RWPE1 (cell line): ENCODE data around the gene CUL5.
A peak's percentile ranks its signal among the peaks of the same experiment; 100 is the strongest.
"Not testable (repeated sequence)": the region's sequence is repeated elsewhere in the genome, so short reads cannot be mapped to it uniquely, and the experiment has no call there.

Source experiments
- CTCF ChIA-PET: fragments of 350-600 bp; sonication (Branson Sonifier 250); formaldehyde crosslinking; extraction: SDS; loops from one replicate; lab custom pipeline; 2021; lab: Yijun Ruan, JAX
- POLR2A ChIA-PET: fragments of 400-600 bp; formaldehyde crosslinking; extraction: SDS; loops from one replicate; lab custom pipeline; 2020; ENCODE audit warnings: antibody characterized with exemption; ENCODE audit not compliant: low non-redundant PET; lab: Yijun Ruan, JAX
- DNase-seq: peaks from one replicate; pipeline ENCODE4 v3.0.0; 2012; ENCODE audit warnings: low spot score
- H3K27ac ChIP-seq: fragments of 450-650 bp; 2 replicates; pipeline ENCODE4 v1.5.1; 2017
- TF ChIP-seq, protein P1 (sequence below): fragments of 450-650 bp; conservative IDR thresholded peaks from 2 replicates; pipeline ENCODE4 v1.5.1; 2017; ENCODE audit warnings: low read depth, mild to moderate bottlenecking

Gene CUL5

DNA sequence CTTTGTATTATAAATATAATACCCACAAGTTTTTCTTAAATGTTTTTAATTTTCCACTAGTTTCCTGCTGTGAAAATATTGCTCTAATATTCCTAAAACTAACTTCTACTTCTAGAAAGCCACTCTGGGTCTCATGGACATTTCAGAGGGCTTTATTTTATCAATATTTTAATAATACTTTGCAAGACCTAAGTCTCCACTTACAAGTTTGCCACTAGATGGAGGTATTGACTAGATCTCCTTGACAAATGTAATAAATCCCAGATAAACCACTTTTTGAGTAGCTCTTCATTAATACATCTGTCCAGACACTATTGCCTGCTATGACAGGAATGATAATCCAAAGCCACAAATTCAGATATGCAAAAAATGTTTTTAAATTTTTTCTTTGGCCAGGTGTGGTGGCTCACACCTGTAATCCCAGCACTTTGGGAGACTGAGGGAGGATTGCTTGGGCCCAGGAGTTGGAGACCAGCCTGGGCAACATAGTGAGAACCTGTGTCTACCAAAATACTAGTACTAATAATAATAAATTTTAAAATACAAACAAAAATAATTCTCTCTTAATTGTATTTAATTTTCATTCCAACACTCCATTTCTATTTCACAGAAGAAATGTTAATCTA lies 109.2 kb downstream of the CUL5 start:
- CTCF ChIA-PET: interaction anchor here (0.5 to 1.0 kb wide), 4 partner anchors 9 to 137 kb away, joined by 3 read pairs; no protein-coding TSS in a partner anchor
- POLR2A ChIA-PET: interaction anchor here (0.7 kb wide), 1 partner anchor 84 kb away, joined by 5 read pairs; no protein-coding TSS in a partner anchor
- no peak overlapping the region for H3K27ac ChIP-seq
- TF ChIP-seq, protein P1, sequence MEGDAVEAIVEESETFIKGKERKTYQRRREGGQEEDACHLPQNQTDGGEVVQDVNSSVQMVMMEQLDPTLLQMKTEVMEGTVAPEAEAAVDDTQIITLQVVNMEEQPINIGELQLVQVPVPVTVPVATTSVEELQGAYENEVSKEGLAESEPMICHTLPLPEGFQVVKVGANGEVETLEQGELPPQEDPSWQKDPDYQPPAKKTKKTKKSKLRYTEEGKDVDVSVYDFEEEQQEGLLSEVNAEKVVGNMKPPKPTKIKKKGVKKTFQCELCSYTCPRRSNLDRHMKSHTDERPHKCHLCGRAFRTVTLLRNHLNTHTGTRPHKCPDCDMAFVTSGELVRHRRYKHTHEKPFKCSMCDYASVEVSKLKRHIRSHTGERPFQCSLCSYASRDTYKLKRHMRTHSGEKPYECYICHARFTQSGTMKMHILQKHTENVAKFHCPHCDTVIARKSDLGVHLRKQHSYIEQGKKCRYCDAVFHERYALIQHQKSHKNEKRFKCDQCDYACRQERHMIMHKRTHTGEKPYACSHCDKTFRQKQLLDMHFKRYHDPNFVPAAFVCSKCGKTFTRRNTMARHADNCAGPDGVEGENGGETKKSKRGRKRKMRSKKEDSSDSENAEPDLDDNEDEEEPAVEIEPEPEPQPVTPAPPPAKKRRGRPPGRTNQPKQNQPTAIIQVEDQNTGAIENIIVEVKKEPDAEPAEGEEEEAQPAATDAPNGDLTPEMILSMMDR: peak; percentile 70
- DNase-seq: peak; percentile 44

GRCh38 chr11:108120936-108121273 lies 112.2 kb downstream of the CUL5 start:
- DNase-seq, CTCF ChIA-PET: not testable (repeated sequence)
- POLR2A ChIA-PET: interaction anchor here (0.7 kb wide), 1 partner anchor 273 kb away, joined by 3 read pairs; no protein-coding TSS in a partner anchor
- H3K27ac ChIP-seq: peak overlapping the region; percentile 87

GRCh38 chr11:108121274-108122155 lies 112.8 kb downstream of the CUL5 start, which contains the start of gene ACAT1:
Gene ACAT1 (plus strand): TSS chr11:108121567. CDS start chr11:108121607, 40 bp downstream.
- ChIA-PET CTCF (interaction anchor here (0.7 kb wide), 1 partner anchor 113 kb away, joined by 3 read pairs; the partner anchor contains the start of gene CUL5), POLR2A (no interaction called here)
- H3K27ac ChIP-seq: peak within 1 kb of the TSS; percentile 87
- peak; percentile 84 for DNase-seq
- TF ChIP-seq, protein P1: no peak

DNA sequence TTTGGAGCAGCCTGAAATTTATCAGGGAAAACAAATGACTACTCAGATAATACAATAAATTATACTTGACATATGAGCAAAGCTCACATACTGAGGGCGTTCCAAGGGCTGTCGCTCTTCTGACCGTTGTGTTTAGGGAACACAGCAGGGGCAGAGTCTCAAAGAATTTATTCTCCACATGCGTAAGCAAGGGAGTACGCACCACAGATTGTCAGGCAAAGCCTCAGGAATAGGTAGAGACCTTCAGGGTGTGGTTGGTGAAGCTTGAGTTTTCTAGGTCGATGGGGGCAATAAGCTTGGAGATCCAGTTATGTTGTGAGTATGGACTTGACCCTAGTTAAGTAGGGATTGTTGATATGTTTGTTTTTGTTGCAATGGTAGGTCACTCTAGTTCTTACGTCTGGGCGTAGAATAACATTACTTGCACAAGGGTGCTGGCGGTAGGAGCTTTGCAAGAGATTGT lies 113.5 kb downstream of the CUL5 start:
- H3K27ac ChIP-seq: peak overlapping the region; percentile 87
- CTCF ChIA-PET: interaction anchor here (0.7 kb wide), 1 partner anchor 113 kb away, joined by 3 read pairs; the partner anchor contains the start of gene CUL5
- POLR2A ChIA-PET: no interaction called here
- DNase-seq: no peak
- TF ChIP-seq, protein P1: no peak

DNA sequence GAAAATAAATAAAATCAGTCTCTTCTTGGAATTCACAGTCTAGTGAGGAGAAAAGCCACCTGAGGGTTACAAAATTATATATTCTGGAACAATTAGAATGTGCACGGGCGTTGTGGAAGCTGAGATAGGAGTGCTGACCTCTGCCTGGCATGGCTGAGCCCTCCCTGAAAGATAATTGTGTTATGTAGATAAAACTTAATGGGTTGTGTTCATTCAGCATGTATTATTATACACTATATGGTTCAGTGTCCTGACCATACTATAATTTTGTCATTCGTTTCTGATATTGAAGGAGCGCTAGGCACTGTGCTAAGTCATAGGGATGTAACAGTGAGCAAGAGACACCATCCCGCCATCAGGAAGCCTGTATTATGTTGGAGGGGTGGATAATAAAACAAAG lies 116.4 kb downstream of the CUL5 start:
- TF ChIP-seq, protein P1: no peak
- ChIA-PET POLR2A (no interaction called here), CTCF (no interaction called here)
- no peak overlapping the region for H3K27ac ChIP-seq
- no peak for DNase-seq

- POLR2A ChIA-PET: no interaction called here
- no peak for DNase-seq
- H3K27ac ChIP-seq: no peak overlapping the region
- TF ChIP-seq, protein P1: no peak
- CTCF ChIA-PET: no interaction called here
Measured at GRCh38 chr11:108128772-108129171, 120.1 kb downstream of the CUL5 start.
